ENCODE data around the gene NRXN3.
A peak's percentile ranks its signal among the peaks of the same experiment; 100 is the strongest.

The NRXN3 gene

GRCh38 chr14:78598046-78598920 is 428.1 kb downstream of the NRXN3 start:
- Histone ChIP-seq H3K4me3 (no peak overlapping the region), H3K27ac (no peak overlapping the region)
- TF ChIP-seq CTCF (IDR thresholded peaks at IDR 0.05), result peak; percentile 72
- no peak for DNase-seq (ENCODE audit: low spot score)

GRCh38 chr14:78605025-78605762 is 435.0 kb downstream of the NRXN3 start:
- Histone ChIP-seq H3K4me3 (no peak overlapping the region), H3K27ac (no peak overlapping the region)
- TF ChIP-seq CTCF (IDR thresholded peaks at IDR 0.05), result no peak
- no peak for DNase-seq (ENCODE audit: low spot score)

GRCh38 chr14:78605897-78606500 is 435.8 kb downstream of the NRXN3 start:
- Histone ChIP-seq H3K27ac (no peak overlapping the region), H3K4me3 (no peak overlapping the region)
- no peak for DNase-seq (ENCODE audit: low spot score)
- no peak for TF ChIP-seq CTCF (IDR thresholded peaks at IDR 0.05)

GRCh38 chr14:78608998-78609787 is 439.0 kb downstream of the NRXN3 start:
- no peak overlapping the region for H3K4me3 ChIP-seq
- no peak for TF ChIP-seq CTCF (IDR thresholded peaks at IDR 0.05)
- no peak for DNase-seq (ENCODE audit: low spot score)
- H3K27ac ChIP-seq, result no peak overlapping the region

- no peak for TF ChIP-seq CTCF (IDR thresholded peaks at IDR 0.05)
- no peak overlapping the region for H3K27ac ChIP-seq
- no peak for DNase-seq (ENCODE audit: low spot score)
- no peak overlapping the region for H3K4me3 ChIP-seq
These were observed 440.8 kb downstream of the NRXN3 start for GRCh38 chr14:78610994-78611393.

GRCh38 chr14:78611796-78612571 is 441.8 kb downstream of the NRXN3 start:
- no peak for TF ChIP-seq CTCF (IDR thresholded peaks at IDR 0.05)
- H3K27ac ChIP-seq, result no peak overlapping the region
- H3K4me3 ChIP-seq, result no peak overlapping the region
- DNase-seq (ENCODE audit: low spot score), result no peak

Data from coronary artery (tissue), 2 donors.